ENCODE data around the gene MGAT4A.

The MGAT4A gene

GRCh38 chr2:98731041-98731893 is at the start of gene MGAT4A:
Gene MGAT4A, minus strand, starts transcription at chr2:98731132. Its CDS starts 4,800 bp downstream, at chr2:98726332.
- Histone ChIP-seq H3K4me1 (ENCODE audit: insufficient read depth, low read length) (0 out of 2 replicates have a peak, but pooled peaks cover under 1% of the 10 kb centered on the region), H3K36me3 (ENCODE audit: insufficient read depth, low read length) (no peaks in the 10 kb centered on the region), H3K9ac (ENCODE audit: low read depth, low read length) (peak within 1 kb of the TSS; percentile 71), H3K9me3 (ENCODE audit: control insufficient read depth, insufficient read depth, low read length) (no peaks in the 10 kb centered on the region)

GRCh38 chr2:98778741-98779483 is 48.0 kb upstream of the MGAT4A start:
- no peak overlapping the region for H3K9ac ChIP-seq (ENCODE audit: low read depth, low read length)
- peaks cover 3% of the 10 kb centered on the region; the same call in 1 of the 2 replicates for H3K4me1 ChIP-seq (ENCODE audit: insufficient read depth, low read length)
- no peaks in the 10 kb centered on the region for H3K36me3 ChIP-seq (ENCODE audit: insufficient read depth, low read length)
- H3K9me3 ChIP-seq (ENCODE audit: control insufficient read depth, insufficient read depth, low read length), result peaks cover 8% of the 10 kb centered on the region; the same call in 1 of the 2 replicates

- no peaks in the 10 kb centered on the region for H3K36me3 ChIP-seq (ENCODE audit: insufficient read depth, low read length)
- H3K4me1 ChIP-seq (ENCODE audit: insufficient read depth, low read length), result peaks cover 6% of the 10 kb centered on the region; the same call in 1 of the 2 replicates
- no peak overlapping the region for H3K9ac ChIP-seq (ENCODE audit: low read depth, low read length)
- H3K9me3 ChIP-seq (ENCODE audit: control insufficient read depth, insufficient read depth, low read length), result peaks cover 8% of the 10 kb centered on the region; the same call in 1 of the 2 replicates
Measured at GRCh38 chr2:98778151-98778550, 47.2 kb upstream of the MGAT4A start.

GRCh38 chr2:98777710-98778109 is 46.8 kb upstream of the MGAT4A start:
- H3K9me3 ChIP-seq (ENCODE audit: control insufficient read depth, insufficient read depth, low read length), result peaks cover 8% of the 10 kb centered on the region; the same call in 1 of the 2 replicates
- H3K4me1 ChIP-seq (ENCODE audit: insufficient read depth, low read length), result peaks cover 6% of the 10 kb centered on the region; the same call in 1 of the 2 replicates
- no peak overlapping the region for H3K9ac ChIP-seq (ENCODE audit: low read depth, low read length)
- H3K36me3 ChIP-seq (ENCODE audit: insufficient read depth, low read length), result no peaks in the 10 kb centered on the region

DNA sequence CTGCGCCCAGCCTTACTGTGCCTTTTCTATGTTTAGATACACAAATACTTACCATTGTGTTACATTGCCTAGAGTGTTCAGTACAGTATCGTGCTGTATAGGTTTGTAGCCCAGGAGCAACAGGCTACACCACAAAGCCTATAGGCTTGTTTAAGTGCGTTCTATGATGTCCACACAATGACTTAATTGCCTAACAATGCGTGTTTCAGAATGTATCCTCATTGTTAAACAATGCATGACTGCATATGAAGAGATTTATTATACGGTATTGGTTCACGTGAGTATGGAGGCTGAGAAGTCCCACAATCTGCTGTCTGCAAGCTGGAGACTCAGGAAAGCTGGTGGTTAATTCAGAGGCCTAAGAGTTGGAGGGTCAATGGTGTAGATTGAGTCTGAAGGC is 46.1 kb upstream of the MGAT4A start:
- Histone ChIP-seq H3K9me3 (ENCODE audit: control insufficient read depth, insufficient read depth, low read length) (peaks cover 4% of the 10 kb centered on the region; the same call in 1 of the 2 replicates), H3K9ac (ENCODE audit: low read depth, low read length) (no peak overlapping the region), H3K4me1 (ENCODE audit: insufficient read depth, low read length) (peaks cover 6% of the 10 kb centered on the region; the same call in 1 of the 2 replicates), H3K36me3 (ENCODE audit: insufficient read depth, low read length) (no peaks in the 10 kb centered on the region)

GRCh38 chr2:98776136-98776535 is 45.2 kb upstream of the MGAT4A start:
- H3K4me1 ChIP-seq (ENCODE audit: insufficient read depth, low read length), result peaks cover 6% of the 10 kb centered on the region; the same call in 1 of the 2 replicates
- no peak overlapping the region for H3K9ac ChIP-seq (ENCODE audit: low read depth, low read length)
- H3K9me3 ChIP-seq (ENCODE audit: control insufficient read depth, insufficient read depth, low read length), result peaks cover under 1% of the 10 kb centered on the region; the same call in 1 of the 2 replicates
- H3K36me3 ChIP-seq (ENCODE audit: insufficient read depth, low read length), result no peaks in the 10 kb centered on the region

DNA sequence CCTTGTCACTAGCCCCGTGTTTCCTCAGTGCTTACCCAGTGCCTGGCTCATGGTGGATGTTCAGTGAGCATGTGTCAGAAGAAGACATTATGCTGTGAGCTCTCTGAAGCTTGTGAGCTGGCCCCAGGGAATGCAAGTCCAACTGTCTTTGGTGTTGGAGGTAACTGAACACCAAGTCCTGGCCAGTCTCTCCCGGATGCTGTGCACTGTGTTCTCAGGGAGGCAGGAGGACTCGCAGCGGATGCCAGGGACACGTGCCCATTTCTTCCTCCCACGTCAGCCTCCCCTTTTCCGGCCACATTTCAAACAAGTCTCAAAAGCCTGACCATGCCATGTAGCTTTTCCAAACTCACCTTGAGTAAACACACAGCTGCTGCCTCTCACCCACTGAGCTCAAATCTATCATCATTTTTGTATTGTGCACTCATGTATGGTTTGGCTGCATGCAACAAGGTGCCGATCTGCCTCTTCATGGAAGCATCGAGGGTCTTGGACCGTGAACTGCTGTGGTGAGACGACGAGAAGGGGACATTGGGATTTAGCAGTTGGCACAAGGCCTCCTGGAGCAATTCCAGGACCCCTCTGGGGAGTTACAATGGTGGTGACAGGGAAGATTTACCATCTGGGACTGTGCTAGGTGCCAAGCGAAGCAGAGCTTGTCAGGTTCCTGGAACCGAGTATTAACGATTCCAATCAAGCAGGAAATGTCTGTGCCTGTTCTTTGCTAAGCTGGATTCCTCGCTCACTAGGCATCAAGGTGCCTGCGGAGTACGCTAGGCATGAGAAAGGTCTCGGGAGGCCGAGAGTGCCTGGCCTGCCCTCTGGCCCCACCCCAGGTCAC is 44.4 kb upstream of the MGAT4A start:
- Histone ChIP-seq H3K9ac (ENCODE audit: low read depth, low read length) (no peak overlapping the region), H3K9me3 (ENCODE audit: control insufficient read depth, insufficient read depth, low read length) (no peaks in the 10 kb centered on the region), H3K36me3 (ENCODE audit: insufficient read depth, low read length) (no peaks in the 10 kb centered on the region), H3K4me1 (ENCODE audit: insufficient read depth, low read length) (peaks cover 6% of the 10 kb centered on the region)

DNA sequence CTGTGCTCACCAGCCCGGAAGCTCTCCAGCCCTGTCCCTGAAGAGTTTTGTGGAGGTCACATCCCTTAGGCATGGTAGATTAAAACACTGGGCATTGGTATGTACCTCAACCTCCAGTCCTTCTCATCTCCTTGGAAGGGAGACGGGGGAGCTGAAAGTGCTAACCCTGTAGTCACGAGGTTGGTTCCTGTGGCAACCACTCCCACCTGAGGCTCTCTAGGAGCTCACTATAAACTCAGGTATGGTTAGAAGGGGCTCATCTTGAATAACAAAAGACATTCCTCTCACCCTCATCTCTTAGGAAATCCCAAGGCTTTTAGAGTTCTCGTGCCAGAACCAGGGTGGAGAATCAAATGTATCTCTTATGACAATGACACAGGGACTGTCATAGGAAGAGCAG is 43.0 kb upstream of the MGAT4A start:
- Histone ChIP-seq H3K4me1 (ENCODE audit: insufficient read depth, low read length) (peaks cover 6% of the 10 kb centered on the region), H3K9ac (ENCODE audit: low read depth, low read length) (no peak overlapping the region), H3K9me3 (ENCODE audit: control insufficient read depth, insufficient read depth, low read length) (no peaks in the 10 kb centered on the region)

DNA sequence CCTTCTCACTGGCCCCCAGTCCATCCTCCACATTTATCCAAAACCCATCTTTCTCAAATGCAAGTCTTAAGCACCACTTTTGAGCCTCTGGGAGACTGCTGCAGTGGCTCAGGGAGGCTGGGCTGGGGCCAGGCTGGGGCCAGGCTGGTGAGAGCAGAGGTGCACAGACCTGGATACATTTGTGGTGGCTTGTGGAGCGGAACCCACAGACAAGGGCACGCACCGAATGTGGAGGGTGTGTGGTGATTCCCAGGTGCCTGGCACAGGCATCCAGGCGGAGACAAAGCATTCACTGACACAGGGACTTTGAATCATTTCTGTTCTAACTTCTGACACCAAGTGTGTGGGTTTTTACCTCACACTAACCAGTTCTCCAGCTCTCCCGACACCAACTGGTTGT is 42.2 kb upstream of the MGAT4A start:
- Histone ChIP-seq H3K4me1 (ENCODE audit: insufficient read depth, low read length) (peaks cover 6% of the 10 kb centered on the region), H3K36me3 (ENCODE audit: insufficient read depth, low read length) (no peaks in the 10 kb centered on the region), H3K9ac (ENCODE audit: low read depth, low read length) (no peak overlapping the region), H3K9me3 (ENCODE audit: control insufficient read depth, insufficient read depth, low read length) (no peaks in the 10 kb centered on the region)

More for the DNA sequence above, 43.0 kb upstream of the MGAT4A start:
- H3K36me3 ChIP-seq (ENCODE audit: insufficient read depth, low read length), result no peaks in the 10 kb centered on the region

- no peak overlapping the region for H3K9ac ChIP-seq (ENCODE audit: low read depth, low read length)
- H3K4me1 ChIP-seq (ENCODE audit: insufficient read depth, low read length), result peaks cover 6% of the 10 kb centered on the region
- H3K36me3 ChIP-seq (ENCODE audit: insufficient read depth, low read length), result no peaks in the 10 kb centered on the region
- H3K9me3 ChIP-seq (ENCODE audit: control insufficient read depth, insufficient read depth, low read length), result no peaks in the 10 kb centered on the region
Measured at GRCh38 chr2:98772536-98772935, 41.6 kb upstream of the MGAT4A start.

- Histone ChIP-seq H3K4me1 (ENCODE audit: insufficient read depth, low read length) (peaks cover 6% of the 10 kb centered on the region), H3K9me3 (ENCODE audit: control insufficient read depth, insufficient read depth, low read length) (no peaks in the 10 kb centered on the region), H3K36me3 (ENCODE audit: insufficient read depth, low read length) (no peaks in the 10 kb centered on the region), H3K9ac (ENCODE audit: low read depth, low read length) (no peak overlapping the region)
Measured at GRCh38 chr2:98771721-98772524, 41.0 kb upstream of the MGAT4A start.

DNA sequence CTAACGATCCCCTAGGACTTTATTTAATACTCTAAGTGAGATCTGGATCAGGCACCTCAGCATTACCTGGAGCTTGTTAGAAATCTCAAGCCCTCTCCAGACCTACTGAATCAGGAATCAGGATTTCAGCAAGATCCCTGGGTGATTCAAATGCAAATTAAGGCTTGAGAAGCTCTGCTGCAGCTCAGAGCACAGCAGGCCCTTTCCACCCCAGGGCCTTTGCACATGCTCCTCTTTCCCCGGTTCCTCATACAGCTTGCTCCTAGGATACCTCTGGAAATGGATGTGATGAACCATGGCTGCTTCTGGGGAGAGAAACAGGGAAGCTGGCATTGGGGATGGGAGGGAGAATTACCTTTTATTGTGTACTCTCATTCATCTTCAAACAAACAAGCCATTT is 40.3 kb upstream of the MGAT4A start:
- Histone ChIP-seq H3K4me1 (ENCODE audit: insufficient read depth, low read length) (peaks cover 6% of the 10 kb centered on the region), H3K9ac (ENCODE audit: low read depth, low read length) (no peak overlapping the region), H3K9me3 (ENCODE audit: control insufficient read depth, insufficient read depth, low read length) (no peaks in the 10 kb centered on the region), H3K36me3 (ENCODE audit: insufficient read depth, low read length) (no peaks in the 10 kb centered on the region)

DNA sequence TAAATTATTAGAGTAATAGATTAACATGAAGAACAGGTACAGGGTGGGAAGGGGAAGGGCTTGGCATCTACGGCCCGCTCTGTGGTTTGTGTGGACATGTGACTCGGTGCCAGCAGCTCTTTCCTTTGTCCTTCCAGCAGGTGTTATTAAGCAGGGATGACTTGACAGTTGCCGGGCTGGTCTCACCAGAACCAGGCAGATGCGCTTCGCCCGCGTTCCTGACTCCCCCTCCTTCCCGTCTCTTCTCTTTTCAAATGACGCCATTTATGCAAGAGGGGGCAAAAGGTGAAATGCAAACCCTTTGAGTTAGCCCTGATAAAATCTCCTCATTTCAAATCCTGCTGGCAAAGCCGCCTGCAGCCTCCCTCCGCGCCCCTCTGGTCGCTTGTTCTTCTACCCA is 38.9 kb upstream of the MGAT4A start:
- Histone ChIP-seq H3K9ac (ENCODE audit: low read depth, low read length) (no peak overlapping the region), H3K4me1 (ENCODE audit: insufficient read depth, low read length) (peaks cover 6% of the 10 kb centered on the region), H3K9me3 (ENCODE audit: control insufficient read depth, insufficient read depth, low read length) (no peaks in the 10 kb centered on the region), H3K36me3 (ENCODE audit: insufficient read depth, low read length) (no peaks in the 10 kb centered on the region)
